ENCODE results near the gene ANKRD13C.

The ANKRD13C gene

GRCh38 chr1:70334436-70334835 is 20.1 kb downstream of the ANKRD13C start:
- no peak for DNase-seq (ENCODE audit: low spot score)
- TF ChIP-seq CTCF (IDR thresholded peaks at IDR 0.05; ENCODE audit: extremely low read depth, missing control alignments): no peak

GRCh38 chr1:70333245-70333644 is 21.3 kb downstream of the ANKRD13C start:
- no peak for TF ChIP-seq CTCF (IDR thresholded peaks at IDR 0.05; ENCODE audit: extremely low read depth, missing control alignments)

GRCh38 chr1:70331962-70332361 is 22.6 kb downstream of the ANKRD13C start:
- no peak for DNase-seq (ENCODE audit: low spot score)
- no peak for TF ChIP-seq CTCF (IDR thresholded peaks at IDR 0.05; ENCODE audit: extremely low read depth, missing control alignments)

More at GRCh38 chr1:70333245-70333644, 21.3 kb downstream of the ANKRD13C start:
- no peak for DNase-seq (ENCODE audit: low spot score)

DNA sequence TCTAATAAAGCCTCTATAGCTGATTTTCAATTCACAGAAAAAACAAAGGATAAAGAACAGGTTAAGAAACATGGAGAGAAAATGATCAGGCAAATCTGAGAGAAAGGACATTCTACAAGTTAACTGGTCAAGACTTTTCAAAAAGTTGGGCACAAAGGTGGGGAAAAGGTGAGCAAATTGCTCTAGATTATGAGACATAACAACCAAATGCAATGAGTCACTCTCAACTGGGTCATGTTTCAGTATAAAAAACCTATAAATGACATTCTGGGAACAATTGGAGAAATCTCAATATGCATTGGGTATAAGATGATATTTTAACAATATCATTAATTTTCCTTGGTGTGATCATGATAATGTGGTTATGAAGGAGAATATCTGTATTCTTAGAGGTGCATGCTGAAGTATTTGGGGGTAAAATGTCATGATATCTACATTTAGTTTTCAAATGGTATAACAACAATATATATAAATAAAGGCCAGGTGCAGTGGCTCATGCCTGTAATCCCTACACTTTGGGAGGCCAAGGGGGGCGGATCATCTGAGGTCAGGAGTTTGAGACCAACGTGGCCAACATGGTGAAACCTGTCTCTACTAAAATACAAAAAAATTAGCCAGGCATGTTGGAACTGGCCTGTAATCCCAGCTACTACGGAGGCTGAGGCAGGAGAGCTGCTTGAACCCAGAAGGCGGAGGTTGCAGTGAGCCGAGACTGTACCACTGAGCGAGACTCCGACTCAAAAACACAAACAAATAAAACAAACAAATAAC is 27.0 kb downstream of the ANKRD13C start:
- DNase-seq (ENCODE audit: low spot score): no peak
- no peak for TF ChIP-seq CTCF (IDR thresholded peaks at IDR 0.05; ENCODE audit: extremely low read depth, missing control alignments)

DNA sequence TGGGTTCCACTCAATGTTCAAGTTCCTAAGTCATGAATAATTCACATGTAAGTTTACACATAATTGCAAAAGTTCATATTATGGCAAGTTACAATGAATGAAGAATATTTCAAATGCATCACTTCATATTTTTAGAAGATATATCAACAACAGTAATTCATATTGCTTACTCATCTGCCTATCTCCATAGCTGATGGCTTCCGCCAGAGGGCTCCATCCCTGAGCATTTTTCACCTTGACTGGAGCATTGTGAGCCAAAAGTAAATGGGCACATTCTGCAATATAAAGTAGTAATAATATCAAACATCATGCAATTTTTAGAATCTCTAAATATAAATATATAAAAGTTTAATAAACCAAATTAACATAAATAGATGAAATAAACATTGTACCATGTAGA is 29.8 kb downstream of the ANKRD13C start:
- no peak for TF ChIP-seq CTCF (IDR thresholded peaks at IDR 0.05; ENCODE audit: extremely low read depth, missing control alignments)
- DNase-seq (ENCODE audit: low spot score): no peak

- no peak for TF ChIP-seq CTCF (IDR thresholded peaks at IDR 0.05; ENCODE audit: extremely low read depth, missing control alignments)
- no peak for DNase-seq (ENCODE audit: low spot score)
Observed at GRCh38 chr1:70319750-70320149, 34.8 kb downstream of the ANKRD13C start.

GRCh38 chr1:70318191-70318590 is 36.3 kb downstream of the ANKRD13C start:
- TF ChIP-seq CTCF (IDR thresholded peaks at IDR 0.05; ENCODE audit: extremely low read depth, missing control alignments): no peak
- DNase-seq (ENCODE audit: low spot score): no peak

All from GM20000 (cell line).